Measurements from ENCODE around the gene LHFPL6.

LHFPL6 gene

DNA sequence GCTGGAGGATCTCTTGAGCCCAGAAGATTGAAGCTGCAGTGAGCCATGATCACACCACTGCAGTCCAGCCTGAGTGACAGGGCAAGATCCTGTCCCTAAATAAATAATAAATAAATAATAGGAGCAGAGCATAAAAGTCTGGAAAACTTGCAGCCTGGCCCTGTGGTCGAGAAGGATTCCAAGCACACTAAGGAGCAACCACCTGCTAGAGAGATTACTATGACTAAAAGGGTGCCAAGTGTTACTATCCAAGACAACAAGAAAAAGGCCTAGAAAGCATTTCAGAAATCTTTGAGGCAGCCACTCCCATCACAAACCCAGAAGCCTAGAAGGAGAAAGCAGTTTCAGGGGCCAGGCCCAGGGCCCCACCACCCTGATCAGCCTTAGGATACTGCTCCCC lies 46.1 kb downstream of the LHFPL6 start:
- no peak for DNase-seq

- DNase-seq, result no peak
Measured at GRCh38 chr13:39554371-39554770, 48.6 kb downstream of the LHFPL6 start.

DNA sequence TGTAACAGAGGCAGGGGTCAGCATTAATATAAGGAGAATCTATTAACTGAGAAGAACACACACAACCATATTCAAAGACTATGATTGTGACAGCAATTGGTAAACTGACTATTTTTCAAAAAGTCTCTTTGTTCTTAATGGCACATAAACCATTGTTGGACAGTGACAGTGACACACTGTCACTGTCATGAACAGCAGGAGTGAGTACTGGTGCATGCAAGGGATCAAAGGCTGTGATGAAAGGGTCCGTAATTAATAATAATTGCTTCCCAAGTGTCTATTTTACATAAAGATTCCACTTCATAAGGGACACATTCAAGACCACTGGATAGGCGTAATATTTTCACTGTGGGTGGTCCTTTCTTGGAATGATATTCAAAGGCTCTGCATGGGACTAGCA lies 50.7 kb downstream of the LHFPL6 start:
- DNase-seq, result no peak

DNA sequence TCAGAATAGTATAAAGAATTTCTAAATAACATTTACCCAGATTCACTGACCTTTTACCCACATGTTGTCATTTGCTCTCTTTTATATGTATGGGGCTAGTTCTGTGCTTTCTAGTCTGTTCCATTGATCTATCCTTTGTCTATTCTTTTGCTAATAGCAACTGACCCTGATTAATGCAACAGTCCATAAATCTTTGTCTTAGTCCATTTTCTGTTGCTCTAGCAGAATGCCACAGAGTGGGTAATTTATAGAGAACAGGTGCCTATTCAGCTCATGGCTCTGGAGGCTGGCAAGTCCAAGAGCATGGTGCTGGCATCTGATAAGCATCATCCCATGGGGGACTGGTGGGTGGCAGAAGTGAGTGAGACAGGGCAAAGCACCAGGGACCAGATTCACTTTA lies 52.1 kb downstream of the LHFPL6 start:
- DNase-seq, result no peak

DNA sequence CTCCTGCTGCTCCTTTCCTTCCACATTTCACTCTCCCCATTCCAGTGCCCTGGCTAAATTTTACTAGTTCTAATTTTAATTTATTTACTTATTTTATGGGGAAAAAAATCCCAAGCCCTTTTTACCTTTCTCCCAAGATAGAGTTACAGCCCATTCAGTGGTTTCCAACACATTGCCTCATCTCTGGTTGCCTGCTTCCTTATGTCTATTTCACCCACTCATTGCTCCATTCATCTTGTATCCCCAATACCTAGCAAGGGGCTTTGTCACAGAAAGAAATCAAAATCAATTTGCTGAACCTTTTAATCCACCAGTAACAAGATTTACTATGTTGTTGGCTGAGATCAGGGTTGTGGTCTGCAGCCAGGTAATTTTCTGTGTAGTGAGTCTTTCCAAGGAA lies 55.9 kb downstream of the LHFPL6 start:
- DNase-seq, result no peak

DNA sequence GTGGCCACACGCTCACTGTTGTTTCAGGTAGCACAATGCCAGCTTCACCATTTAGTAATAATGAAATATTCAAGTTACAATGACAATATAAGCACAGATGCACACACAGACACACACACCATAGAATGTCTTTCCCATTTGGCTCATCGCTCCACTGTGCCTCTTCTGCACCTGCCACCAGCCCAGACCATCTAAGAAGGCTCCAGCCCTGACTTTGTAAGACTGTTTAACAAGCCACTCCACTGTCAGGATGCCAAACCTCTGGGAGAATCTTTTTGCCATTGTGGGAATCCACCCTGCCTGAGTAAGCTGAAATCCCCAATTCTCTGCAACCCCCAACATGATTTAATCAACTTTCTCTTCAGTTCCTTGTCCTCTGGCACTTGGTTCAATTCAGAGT lies 60.6 kb downstream of the LHFPL6 start:
- DNase-seq, result no peak

DNA sequence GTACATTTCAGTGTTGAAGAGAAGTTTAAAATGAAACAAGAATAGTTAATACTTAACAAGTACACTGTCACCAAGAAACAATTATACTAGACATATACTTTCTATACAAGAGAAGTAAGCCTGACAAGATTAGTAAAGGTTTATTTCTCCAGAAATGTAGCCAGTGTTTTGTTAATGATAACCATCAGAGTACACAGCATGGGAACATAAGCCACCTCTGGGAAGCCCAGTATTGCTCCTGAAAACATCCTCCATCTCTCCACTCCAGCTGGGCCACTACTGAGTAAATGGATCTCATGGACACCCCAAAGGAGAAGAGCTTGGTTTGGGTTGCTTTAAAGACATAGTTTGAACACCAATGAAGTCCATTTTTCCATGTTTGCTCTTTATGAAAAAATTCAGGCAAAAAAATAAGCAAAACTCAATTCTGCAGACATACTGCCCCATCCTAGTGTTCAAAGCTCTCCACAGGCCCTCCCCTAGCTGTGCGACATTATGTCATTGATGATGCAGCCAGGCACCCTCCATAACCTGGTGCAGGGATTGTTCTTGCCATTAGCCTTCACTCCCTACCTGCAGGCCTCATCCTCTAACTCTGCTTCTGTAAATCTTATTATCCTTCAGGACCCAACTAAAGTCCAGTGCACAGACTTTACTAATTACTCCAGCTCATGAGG lies 61.9 kb downstream of the LHFPL6 start:
- DNase-seq, result no peak

DNA sequence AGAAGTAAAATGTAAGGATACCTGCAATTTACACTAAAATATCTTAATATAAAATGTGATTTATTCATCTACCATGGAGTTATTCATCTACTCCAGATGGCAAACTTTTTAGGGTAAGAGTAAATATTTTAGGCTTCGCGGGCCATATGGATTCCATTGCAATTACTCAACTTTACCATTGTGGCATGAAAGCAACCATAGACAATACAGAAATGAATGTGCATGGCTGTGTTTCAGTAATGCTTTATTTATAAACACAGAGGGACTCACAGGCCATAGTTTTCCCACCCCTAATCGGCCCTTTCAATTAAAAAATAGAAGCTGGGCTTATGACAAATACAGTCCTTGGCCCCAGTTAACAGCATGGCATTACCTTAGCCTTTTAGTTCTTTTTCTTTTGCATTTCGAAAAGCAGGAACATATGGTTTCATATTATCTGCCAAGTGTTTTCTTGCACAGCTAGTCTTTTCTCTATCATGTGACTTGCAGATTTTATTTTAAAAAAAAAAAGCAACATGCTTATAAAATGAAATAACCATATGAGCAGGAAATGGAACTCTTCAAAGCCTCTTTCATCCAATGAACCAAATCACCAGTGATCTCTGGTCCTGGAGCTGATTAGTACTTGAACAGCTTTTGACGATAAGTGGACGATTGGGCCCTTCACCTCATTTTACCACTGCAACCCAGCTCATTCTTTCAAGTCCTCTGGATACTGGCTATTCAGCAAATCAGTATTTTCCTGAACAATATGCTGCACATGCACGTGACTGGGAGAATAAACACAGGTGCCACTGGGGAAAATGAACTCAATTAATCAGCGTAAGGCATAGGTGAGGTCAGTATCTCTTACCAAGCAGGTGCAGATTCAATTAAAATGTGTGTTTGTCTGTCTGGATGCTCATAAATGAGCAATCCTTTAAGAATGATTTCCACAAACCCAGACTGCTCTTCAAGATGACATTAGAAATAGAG lies 63.9 kb downstream of the LHFPL6 start:
- no peak for DNase-seq

- no peak for DNase-seq
Measured at GRCh38 chr13:39536906-39537305, 66.1 kb downstream of the LHFPL6 start.

- DNase-seq, result no peak
Measured at GRCh38 chr13:39536274-39536673, 66.7 kb downstream of the LHFPL6 start.

GRCh38 chr13:39533651-39534150 lies 69.3 kb downstream of the LHFPL6 start:
- DNase-seq, result no peak

DNA sequence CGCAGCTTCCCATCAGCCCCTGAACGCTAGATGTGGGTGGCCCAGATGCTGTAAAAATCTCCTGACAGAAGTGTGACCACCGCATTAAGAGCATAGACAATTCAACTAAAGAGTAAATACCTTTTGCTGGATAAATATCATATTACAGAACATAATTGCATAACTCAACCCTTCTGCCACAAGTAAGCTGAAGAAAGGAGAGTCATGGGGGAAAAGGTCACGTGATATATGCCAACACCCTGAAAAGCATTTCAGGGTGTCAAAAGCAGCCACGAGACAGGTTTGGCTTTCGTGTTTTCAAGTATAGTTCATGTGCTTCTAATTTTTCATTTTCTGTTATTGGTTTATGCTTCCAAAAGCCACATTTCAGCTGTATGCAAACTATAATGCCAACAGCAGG lies 71.3 kb downstream of the LHFPL6 start:
- DNase-seq, result no peak

DNA sequence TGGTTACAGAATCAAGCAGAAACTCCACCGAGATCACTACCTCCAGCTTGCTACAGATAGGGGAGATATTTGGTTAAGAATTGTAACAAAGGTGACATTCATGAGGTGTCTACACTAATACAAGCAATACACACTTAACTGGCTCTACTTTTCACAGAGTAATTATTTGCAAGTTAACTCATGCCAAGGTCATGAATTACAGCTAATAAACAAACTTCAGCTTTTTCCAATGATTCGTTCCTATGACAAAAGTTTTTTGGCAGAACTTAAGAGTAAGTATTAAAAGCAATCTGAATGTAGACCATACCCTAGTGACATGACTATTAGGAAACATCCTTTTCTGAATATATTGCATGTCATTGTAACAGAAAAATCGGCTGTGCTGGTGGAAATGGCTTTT lies 72.1 kb downstream of the LHFPL6 start:
- DNase-seq, result no peak

GRCh38 chr13:39528661-39528980 lies 74.4 kb downstream of the LHFPL6 start:
- DNase-seq, result no peak

DNA sequence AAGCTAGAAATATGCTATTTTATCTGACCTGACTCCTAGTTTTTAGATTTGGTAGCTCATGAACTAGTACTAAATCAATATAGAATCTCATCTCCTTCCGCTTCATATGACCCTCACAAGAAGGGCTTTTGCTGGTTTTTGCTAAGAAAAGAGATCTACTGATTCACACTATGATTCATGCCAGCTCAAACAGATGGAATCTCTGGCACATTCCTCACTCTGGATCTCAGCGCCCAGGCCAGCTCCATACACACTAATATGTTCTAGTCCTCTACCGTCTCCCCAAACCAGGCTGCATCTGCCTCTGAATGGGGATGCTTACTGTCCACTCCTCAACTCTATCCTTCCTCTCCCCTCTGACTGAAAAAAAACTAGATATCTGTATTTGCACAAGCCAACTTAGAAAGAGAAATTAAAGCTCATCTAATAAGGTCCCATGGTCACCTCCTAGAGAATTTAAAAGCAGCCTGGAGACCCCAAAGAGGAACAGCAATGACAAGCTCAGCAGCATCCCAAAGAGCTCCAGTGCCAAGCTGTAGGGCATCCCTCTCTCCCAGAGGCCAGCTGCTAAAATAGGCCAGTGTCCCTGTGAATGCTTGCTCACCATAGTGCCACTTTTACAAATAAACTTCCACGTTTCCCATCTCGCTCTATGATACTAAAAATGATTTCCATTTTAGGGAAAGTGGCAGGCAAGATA lies 74.9 kb downstream of the LHFPL6 start:
- no peak for DNase-seq

- DNase-seq, result no peak
Measured at GRCh38 chr13:39527301-39527700, 75.7 kb downstream of the LHFPL6 start.

GRCh38 chr13:39526499-39526898 lies 76.5 kb downstream of the LHFPL6 start:
- no peak for DNase-seq

- DNase-seq, result no peak
Measured at GRCh38 chr13:39525506-39525905, 77.5 kb downstream of the LHFPL6 start.

- DNase-seq, result no peak
Measured at GRCh38 chr13:39524795-39525194, 78.2 kb downstream of the LHFPL6 start.

GRCh38 chr13:39522329-39522728 lies 80.7 kb downstream of the LHFPL6 start:
- DNase-seq, result no peak

- DNase-seq, result no peak
Measured at GRCh38 chr13:39521701-39522100, 81.3 kb downstream of the LHFPL6 start.

DNA sequence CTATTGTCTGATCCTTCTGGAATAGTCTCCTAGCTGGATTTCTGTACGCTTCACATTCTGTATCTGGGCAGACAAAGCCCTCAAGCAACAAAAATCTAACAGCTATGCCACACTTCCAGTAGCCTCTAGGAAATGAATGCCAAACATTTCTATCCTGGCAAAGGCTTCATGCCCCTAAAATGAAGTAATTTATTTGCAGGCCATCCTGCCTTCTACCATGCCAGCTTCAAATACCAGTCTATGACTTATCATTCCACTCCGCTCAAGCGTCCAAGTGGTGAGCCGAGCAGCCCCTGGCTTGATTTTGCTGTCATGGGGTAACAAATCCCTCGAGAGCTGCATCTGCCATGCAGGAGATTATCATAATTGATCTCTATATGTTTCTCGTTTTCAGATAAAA lies 86.9 kb downstream of the LHFPL6 start:
- DNase-seq, result no peak

DNA sequence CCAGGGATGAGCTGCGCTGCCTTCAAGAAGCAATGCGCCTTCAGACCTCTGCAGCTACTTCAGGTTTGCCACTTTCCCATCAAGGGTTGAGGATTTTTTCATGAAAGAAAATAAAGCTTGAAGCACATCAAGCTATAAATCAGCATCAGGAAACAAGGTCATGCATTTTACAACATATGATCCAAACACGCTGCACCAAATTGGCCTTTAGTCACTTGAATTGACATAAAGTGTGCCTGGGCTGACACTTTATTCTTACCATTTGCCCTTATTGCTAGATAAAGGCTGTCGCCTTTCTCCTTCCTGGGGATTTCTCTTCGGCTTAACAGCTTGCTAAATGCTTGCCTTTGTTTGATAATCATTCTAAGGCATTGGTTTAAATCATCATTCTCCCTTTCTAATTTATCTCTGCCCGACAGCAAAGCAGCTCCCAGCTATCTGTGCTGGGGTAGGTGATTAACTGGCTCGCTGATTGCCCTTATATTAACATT lies 87.7 kb downstream of the LHFPL6 start:
- no peak for DNase-seq

Measured in right kidney (tissue), 1 donor.